ENCODE results near the gene TMEM266. TPM values are rescaled to one million over a fixed set of nuclear protein-coding genes. Genes with fewer than 3 reads are reported as not detected.

Gene TMEM266
- total RNA-seq, 1 experiment from 2014 or later = 5.4 TPM

GRCh38 chr15:76199106-76200082 is 139.6 kb downstream of the TMEM266 start:
- Histone ChIP-seq H3K36me3 (replicated peaks; ENCODE audit: control insufficient read depth, insufficient read depth, low read length) (no peaks in the 10 kb centered on the region), H3K4me3 (ENCODE audit: insufficient read depth, low read depth, low read length) (no peak overlapping the region), H3K27me3 (ENCODE audit: control insufficient read depth, insufficient read depth, low read length) (no peaks in the 10 kb centered on the region)
- DNase-seq = peak; percentile 75

- no peaks in the 10 kb centered on the region for H3K27me3 ChIP-seq (ENCODE audit: control insufficient read depth, insufficient read depth, low read length)
- no peak overlapping the region for H3K4me3 ChIP-seq (ENCODE audit: insufficient read depth, low read depth, low read length)
- no peaks in the 10 kb centered on the region for H3K36me3 ChIP-seq (replicated peaks; ENCODE audit: control insufficient read depth, insufficient read depth, low read length)
- DNase-seq = no peak
Measured at GRCh38 chr15:76200083-76200465, 140.3 kb downstream of the TMEM266 start.

GRCh38 chr15:76200641-76201105 is 140.9 kb downstream of the TMEM266 start:
- Histone ChIP-seq H3K27me3 (ENCODE audit: control insufficient read depth, insufficient read depth, low read length) (no peaks in the 10 kb centered on the region), H3K36me3 (replicated peaks; ENCODE audit: control insufficient read depth, insufficient read depth, low read length) (no peaks in the 10 kb centered on the region), H3K4me3 (ENCODE audit: insufficient read depth, low read depth, low read length) (no peak overlapping the region)
- peak; percentile 46 for DNase-seq

DNA sequence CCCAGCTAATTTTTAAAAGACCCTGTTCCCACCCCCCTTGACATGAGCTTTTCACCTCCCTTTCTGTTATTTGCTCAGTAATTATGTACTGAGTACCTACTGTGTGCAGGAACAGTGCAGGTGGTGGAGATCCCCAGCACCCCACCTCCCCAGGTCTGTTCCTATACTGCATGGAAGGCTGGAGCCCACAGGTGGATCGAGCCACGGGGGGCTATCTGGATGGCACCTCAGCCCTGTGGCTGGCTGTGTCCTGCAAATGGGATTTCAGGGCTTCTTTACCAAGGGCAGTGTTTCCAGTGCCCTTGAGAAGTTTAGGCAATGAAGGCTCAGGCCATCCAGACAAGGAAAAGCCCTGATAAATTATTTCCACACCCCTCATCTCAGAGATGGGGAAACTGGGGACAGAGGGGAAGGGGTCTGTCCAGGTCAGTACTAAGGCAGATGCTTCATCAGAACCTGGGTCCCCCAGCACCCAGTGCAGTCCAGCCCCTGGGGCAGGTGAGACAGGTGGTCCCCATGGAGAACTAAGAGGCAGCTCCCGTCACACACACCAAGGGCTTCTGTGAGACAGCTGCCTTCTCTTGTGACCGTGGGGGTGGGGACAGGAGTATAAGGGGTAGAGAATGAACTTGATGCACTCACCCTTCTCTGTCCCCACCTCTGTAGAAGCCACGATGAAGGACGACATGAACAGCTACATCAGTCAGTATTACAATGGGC is 141.9 kb downstream of the TMEM266 start:
- Histone ChIP-seq H3K4me3 (ENCODE audit: insufficient read depth, low read depth, low read length) (no peak overlapping the region), H3K27me3 (ENCODE audit: control insufficient read depth, insufficient read depth, low read length) (no peaks in the 10 kb centered on the region), H3K36me3 (replicated peaks; ENCODE audit: control insufficient read depth, insufficient read depth, low read length) (no peaks in the 10 kb centered on the region)
- no peak for DNase-seq

GRCh38 chr15:76203346-76204108 is 143.7 kb downstream of the TMEM266 start:
- no peak for DNase-seq
- H3K36me3 ChIP-seq (replicated peaks; ENCODE audit: control insufficient read depth, insufficient read depth, low read length) = no peaks in the 10 kb centered on the region
- no peak overlapping the region for H3K4me3 ChIP-seq (ENCODE audit: insufficient read depth, low read depth, low read length)
- no peaks in the 10 kb centered on the region for H3K27me3 ChIP-seq (ENCODE audit: control insufficient read depth, insufficient read depth, low read length)

GRCh38 chr15:76204109-76204845 is 144.5 kb downstream of the TMEM266 start:
- DNase-seq = peak; percentile 57
- no peaks in the 10 kb centered on the region for H3K36me3 ChIP-seq (replicated peaks; ENCODE audit: control insufficient read depth, insufficient read depth, low read length)
- H3K27me3 ChIP-seq (ENCODE audit: control insufficient read depth, insufficient read depth, low read length) = no peaks in the 10 kb centered on the region
- H3K4me3 ChIP-seq (ENCODE audit: insufficient read depth, low read depth, low read length) = no peak overlapping the region

GRCh38 chr15:76204916-76205460 is 145.2 kb downstream of the TMEM266 start:
- no peaks in the 10 kb centered on the region for H3K27me3 ChIP-seq (ENCODE audit: control insufficient read depth, insufficient read depth, low read length)
- DNase-seq = no peak
- H3K4me3 ChIP-seq (ENCODE audit: insufficient read depth, low read depth, low read length) = no peak overlapping the region
- H3K36me3 ChIP-seq (replicated peaks; ENCODE audit: control insufficient read depth, insufficient read depth, low read length) = no peaks in the 10 kb centered on the region; the same call in 1 of the 2 replicates

DNA sequence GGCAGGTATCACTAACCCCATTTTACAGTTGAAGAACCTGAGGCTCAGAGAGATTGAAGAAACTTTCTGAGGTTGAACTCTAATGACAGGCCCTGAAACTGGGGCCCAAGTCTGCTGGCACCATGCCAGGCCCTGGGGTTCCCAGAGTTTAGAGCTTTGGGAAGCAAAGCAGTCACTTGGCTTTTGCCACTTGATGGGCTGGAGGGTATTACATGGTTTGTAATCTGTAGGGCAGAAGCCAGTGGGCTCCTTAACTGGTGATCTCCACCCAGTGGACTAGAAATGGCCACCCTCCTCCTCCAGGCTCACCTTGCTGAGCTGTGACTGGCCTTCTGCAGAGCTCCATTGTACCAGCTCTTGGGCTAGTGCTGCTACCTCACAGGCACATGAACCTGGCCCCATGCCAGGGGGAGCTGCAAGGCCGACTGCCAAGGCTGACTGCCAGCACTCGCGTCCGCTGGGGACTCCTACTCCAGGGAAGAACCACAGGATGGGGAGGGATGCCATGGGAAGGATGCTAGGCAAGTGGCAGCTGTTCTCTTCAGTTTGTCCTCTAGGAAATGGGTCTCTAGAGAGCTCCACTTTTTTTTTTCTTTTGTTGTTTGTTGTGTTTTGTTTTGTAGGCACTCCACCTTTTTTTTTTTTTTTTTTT is 146.7 kb downstream of the TMEM266 start:
- no peaks in the 10 kb centered on the region for H3K27me3 ChIP-seq (ENCODE audit: control insufficient read depth, insufficient read depth, low read length)
- peak; percentile 30 for DNase-seq

GRCh38 chr15:76208084-76208785 is 148.4 kb downstream of the TMEM266 start:
- Histone ChIP-seq H3K27me3 (ENCODE audit: control insufficient read depth, insufficient read depth, low read length) (no peaks in the 10 kb centered on the region), H3K36me3 (replicated peaks; ENCODE audit: control insufficient read depth, insufficient read depth, low read length) (no peaks in the 10 kb centered on the region; the same call in 1 of the 2 replicates), H3K4me3 (ENCODE audit: insufficient read depth, low read depth, low read length) (no peak overlapping the region)
- DNase-seq = peak; percentile 22

More for the DNA sequence above, 146.7 kb downstream of the TMEM266 start:
- no peak overlapping the region for H3K4me3 ChIP-seq (ENCODE audit: insufficient read depth, low read depth, low read length)
- H3K36me3 ChIP-seq (replicated peaks; ENCODE audit: control insufficient read depth, insufficient read depth, low read length) = no peaks in the 10 kb centered on the region; the same call in 1 of the 2 replicates

DNA sequence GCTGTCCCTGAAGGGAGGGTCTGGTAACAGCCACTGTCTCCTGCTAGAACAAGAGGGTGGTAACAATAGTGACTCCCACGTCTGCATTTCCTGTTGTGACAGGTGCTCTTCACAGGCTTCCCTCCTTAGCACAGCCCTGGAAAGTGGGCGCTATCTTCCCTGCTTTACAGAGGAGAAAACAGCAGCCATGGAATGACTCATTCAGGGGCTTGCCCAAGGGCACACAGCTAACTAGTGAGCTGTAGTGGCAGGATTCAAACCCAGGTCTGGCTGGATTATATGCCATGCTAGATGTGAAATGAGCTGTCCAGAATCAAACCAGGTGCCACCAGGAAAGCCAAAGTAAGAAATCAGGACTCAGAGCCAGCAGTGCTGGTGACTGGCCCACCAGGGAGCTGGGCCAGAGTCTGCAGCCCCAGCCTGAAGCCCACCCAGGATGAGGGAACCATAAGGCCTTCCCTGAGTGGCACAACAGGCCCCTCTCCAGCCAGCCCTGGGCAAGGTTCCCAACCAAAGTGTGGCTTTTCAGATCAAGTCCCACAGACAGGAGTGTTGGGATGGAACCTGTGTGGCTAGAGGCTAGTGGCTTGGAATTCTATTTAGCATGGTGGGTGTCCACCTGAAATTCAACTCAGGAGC is 149.1 kb downstream of the TMEM266 start:
- peak; percentile 25 for DNase-seq
- H3K36me3 ChIP-seq (replicated peaks; ENCODE audit: control insufficient read depth, insufficient read depth, low read length) = no peaks in the 10 kb centered on the region; the same call in 1 of the 2 replicates
- no peak overlapping the region for H3K4me3 ChIP-seq (ENCODE audit: insufficient read depth, low read depth, low read length)
- H3K27me3 ChIP-seq (ENCODE audit: control insufficient read depth, insufficient read depth, low read length) = no peaks in the 10 kb centered on the region

DNA sequence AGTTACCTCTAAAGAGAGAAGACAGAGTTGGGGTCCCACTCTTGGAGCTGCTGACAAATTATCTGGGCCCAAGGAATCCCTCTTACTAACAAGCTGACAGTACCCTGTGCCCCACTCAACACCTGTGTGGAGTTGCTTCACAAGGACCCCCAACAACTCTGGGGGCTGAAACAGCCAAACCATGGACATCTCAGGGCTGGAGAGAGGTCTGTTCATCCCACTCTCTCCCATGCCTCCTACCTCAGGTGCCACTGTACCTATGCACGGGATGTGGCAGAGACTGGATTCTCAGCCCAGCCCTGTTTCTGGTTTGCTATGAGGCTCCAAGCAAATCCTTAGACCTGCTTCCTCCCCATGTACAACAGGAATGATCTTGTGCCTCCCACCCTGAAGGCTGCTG is 149.7 kb downstream of the TMEM266 start:
- Histone ChIP-seq H3K36me3 (replicated peaks; ENCODE audit: control insufficient read depth, insufficient read depth, low read length) (no peaks in the 10 kb centered on the region; the same call in none of the 2 replicates), H3K27me3 (ENCODE audit: control insufficient read depth, insufficient read depth, low read length) (no peaks in the 10 kb centered on the region), H3K4me3 (ENCODE audit: insufficient read depth, low read depth, low read length) (no peak overlapping the region)
- DNase-seq = no peak

DNA sequence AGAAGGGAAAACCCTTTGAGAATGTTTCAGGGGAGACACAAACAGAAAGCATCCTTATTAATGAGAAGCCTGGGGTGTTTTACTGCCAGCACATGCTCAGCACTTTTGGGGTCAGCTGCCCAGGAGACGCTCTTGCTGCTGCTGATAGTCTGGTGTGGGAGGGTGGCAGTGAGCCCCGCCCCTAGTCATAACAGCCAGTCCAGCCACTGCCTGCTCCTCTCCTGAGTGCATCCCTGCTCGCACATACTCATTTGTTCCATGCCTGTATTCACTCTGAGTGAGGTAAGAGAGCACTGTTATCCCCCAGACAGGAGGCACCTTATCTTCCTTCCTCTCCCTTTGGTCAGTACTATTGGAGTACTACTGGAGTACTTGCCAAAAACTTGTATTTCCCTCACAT is 150.2 kb downstream of the TMEM266 start:
- no peak for DNase-seq
- no peaks in the 10 kb centered on the region; the same call in none of the 2 replicates for H3K36me3 ChIP-seq (replicated peaks; ENCODE audit: control insufficient read depth, insufficient read depth, low read length)
- H3K27me3 ChIP-seq (ENCODE audit: control insufficient read depth, insufficient read depth, low read length) = no peaks in the 10 kb centered on the region
- H3K4me3 ChIP-seq (ENCODE audit: insufficient read depth, low read depth, low read length) = no peak overlapping the region

Measured in H7 (cell line).